Heart left ventricle (tissue), 13 donors: ENCODE results near the gene COL26A1.

Source experiments
- CTCF ChIP-seq, 12 donors: fragments of 200-600 bp; sonication (generic) in 4 of 12; IDR thresholded peaks; one replicate each; pipeline versions ENCODE4 v1.5.0 to v1.8.0; 2018 to 2022; ENCODE audit warnings: antibody characterized with exemption in 12 of 12, mild to moderate bottlenecking in 5 of 12
- POLR2A ChIP-seq, 2 donors: fragments of 450-650 bp; IDR thresholded peaks; one replicate each; pipeline ENCODE4 v1.6.1; 2017; ENCODE audit warnings: antibody characterized with exemption in 2 of 2, mild to moderate bottlenecking in 2 of 2, moderate library complexity in 2 of 2
- donor health status: ischemic (EF 13 %, LVEDD 7.1; RV severe dilation, severe dysfunction).
- donor health status: DM: no; HTN: yes; CAD: no.
- donor health status: DM: no; HTN: no; CAD: no.
- donor health status: ischemic (EF 25% LVEDD 6.9; RV normal size, moderate dysfunction).
- donor health status: ischemic (EF 25% LVEDD 5.7; RV mildly dilated, moderate dysfunction).
- donor health status: ischemic (EF 35%, LVEDD 5.7; RV mildly dilated, moderate dysfunction).
- donor health status: nonischemic (EF 11% LVEDD 7.7; RV severe dilation, severe dysfunction).
- donor health status: DM: yes; HTN: yes; CAD: no.
- donor health status: PGD.
- donor health status: ischemic (EF 29% LVEDD 5.4; RV normal size, mild dysfunction).
- donor health status: nonischemic (EF 23%, LVEDD 6.1; RV moderate dilation, normal function).

GRCh38 chr7:101521430-101521925 is 158.8 kb downstream of the COL26A1 start:
- TF ChIP-seq CTCF (IDR thresholded peaks at IDR 0.05) (no peak), POLR2A (IDR thresholded peaks at IDR 0.05) (no peak)
